Inflammatory macrophage treated with lipopolysaccharide for 1 hour (primary cell): ENCODE data around the gene ADAMTS7.
"Not testable (repeated sequence)": the region's sequence is repeated elsewhere in the genome, so short reads cannot be mapped to it uniquely, and the experiment has no call there.

ENCODE experiments used
- DNase-seq, 2 donors: peaks; one replicate each; pipeline ENCODE4 v3.0.0-alpha.2; 2020 to 2022

The ADAMTS7 gene

DNA sequence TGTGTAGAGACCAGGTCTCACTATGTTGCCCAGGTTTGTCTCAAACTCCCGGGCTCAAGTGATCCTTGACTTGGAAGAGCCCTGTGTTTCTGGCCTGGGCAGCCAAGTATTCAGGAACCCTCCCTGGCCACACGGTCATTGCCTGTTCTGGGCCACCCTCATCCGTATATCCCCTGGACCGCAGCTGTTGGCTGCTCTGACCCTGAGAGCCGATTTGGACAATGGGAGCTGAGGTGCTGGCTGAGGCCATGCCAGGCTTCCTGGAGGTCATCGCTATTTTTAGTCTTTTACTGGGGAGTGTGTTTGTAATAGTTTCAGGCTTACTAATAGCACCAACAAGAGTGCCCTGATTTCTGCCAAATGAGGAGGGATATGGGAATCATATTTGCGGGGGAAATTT lies 60.7 kb downstream of the ADAMTS7 start:
- DNase-seq = no peak

DNA sequence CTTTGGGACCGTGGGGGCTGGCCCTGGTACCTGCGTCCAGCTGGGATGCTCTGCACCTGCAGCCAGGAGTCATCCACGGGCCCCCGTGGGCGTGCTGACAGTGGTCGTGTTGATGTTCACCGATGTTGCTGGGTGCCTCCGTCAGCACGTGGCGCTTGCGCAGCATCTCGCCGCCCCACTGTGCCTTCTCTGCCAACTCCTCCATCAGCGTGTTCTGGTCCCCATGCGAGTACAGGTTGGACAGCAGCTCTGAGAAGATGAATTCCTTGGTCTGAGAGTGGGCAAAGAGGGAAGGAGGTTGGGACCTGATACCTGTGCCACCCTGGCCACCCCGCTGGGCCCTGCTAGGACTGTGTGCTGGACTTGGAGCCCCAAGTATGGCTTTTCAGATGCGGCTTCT lies 61.4 kb downstream of the ADAMTS7 start:
- DNase-seq = no peak

DNA sequence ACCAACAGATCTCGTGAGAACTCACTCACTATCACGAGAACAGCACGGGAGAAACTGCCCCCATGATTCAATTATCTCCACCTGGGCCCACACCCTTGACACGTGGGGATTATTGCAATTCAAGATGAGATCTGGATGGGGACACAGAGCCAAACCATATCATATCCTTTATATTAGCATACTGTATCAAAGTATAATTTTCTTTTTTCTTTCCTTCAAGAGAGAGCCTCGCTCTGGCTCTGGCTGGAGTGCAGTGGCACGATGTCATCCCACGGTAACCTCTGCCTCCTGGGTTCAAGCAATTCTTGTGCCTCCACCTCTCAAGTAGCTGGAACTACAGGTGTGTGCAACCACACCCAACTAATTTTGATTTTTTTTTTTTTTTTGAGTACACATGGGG lies 63.4 kb downstream of the ADAMTS7 start:
- DNase-seq = not testable (repeated sequence)

DNA sequence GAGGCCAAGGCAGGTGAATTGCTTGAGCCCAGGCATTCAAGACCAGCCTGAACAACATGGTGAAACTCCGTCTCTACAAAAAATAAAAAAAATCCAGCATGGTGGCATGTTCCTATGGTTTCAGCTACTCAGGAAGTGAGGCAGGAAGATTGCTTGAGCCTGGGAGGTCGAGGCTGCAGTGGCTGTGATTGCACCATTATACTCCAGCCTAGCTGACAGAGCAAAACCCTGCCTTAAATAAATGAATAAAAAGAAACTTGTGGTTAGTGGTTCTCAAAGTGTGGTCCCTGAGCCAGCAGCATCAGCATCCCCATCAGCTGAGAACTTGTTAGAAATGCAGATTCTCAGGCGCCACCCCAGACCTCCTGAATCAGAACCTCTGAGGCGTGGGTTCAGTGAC lies 69.6 kb downstream of the ADAMTS7 start:
- DNase-seq = not testable (repeated sequence)

DNA sequence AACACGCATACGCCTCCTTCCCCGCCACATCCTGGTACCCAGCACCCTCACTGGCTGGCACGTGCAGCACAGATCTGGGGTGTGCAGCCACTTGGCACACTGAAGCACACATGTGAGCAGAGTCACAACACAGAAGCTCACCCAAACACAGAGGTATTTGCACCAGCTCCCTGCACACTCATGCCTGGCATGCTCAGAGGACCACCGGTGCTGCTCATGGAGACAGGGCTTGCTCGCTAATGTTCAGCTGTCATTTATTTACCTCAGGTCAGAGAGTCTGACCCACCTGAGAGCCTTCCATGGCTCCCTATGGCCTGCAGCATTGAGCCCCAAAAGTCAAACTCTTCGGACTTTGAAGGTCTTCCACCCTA lies 70.4 kb downstream of the ADAMTS7 start:
- no peak for DNase-seq

DNA sequence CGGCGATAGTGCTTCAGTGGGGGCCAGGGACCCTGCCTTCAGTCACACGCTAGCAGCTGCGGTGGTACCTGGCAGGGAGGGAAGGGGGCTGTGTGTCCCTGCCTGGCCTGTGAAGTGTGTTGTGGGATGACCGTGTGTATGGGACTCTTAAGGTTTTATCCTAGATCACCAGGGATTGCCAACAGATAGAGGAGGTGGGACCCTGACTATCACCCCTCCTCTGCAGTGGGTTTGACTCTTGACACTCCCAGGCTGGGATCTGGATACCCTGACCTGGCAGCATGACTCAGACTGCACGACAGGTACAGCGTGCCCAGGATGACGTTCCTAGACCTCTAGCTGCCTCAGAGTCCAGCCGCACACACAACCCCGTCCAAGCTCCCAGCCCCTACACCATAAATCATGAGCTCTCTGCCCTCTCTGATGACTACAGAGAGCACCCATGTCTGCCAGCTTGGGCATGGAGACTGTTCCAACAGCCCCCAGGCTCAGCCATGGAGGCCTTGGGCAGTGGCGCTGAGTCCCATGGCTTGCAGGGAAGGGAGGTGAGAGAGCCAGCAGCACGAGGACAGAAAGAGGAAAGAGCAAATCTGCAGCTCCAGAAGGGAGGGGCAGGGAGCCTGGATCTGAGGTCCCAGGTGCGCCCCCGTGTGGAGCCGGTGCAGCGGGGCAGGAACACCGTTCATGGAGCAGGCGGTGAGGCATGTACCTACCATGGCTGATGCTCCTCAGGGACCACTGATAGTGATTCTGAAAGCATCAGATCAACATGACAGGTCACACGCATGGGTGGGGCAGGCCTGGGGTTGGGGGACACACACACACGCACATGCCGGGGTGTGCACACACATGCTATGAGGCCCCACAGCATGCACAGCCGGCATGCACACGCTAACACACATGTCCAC lies 71.0 kb downstream of the ADAMTS7 start:
- peak; percentile 64 to 70 for DNase-seq

DNA sequence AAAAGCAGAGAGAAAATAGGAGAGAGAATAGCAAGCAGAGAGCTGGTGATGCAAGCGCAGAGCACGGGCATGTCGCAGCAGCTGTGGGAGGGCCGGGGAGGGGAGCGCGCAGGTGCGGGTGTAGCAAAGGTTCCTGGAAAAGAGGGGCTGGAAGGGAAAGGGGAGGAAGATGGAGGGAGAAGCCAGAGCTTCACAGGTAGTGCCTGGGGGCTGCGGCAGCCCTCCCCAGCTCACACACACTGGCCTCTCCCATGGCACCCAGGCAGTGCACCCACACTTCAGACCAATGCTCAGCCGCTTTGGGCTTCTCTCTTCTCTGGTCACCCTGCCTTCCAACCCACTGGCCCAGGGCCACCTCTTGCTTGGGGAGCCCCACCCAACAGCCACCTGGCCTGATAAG lies 72.1 kb downstream of the ADAMTS7 start:
- no peak for DNase-seq

DNA sequence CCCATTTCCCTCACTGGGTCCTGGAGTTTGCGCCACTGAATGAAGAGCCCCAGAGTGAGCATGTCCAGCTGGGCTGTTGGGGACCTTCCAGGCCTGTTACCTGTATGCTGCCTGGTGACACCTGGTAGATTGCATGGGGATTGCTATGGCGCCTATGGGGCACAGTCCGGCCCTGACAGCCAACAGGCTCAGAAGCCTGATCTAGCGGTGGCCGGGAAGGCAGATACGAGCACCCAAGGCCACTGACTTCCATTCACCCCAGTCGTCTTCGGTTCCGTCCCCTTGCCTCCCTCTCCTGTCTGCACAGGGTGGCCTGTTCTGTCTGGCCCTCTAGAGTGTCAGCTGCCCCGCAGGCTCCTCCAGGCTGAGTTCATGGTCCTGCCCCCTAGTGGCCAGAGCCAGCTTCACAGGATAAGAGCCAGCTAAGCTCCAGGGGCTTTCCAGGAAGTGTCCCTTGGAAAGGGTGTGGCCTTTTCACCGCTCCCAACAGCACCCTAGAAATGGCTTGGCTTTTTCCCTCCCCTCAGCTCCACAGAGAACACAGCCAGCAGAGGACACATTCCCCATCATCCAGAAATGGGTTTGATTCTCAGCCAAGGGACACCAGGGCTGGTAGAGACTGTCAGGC lies 73.2 kb downstream of the ADAMTS7 start:
- peak; percentile 34 to 81 for DNase-seq

DNA sequence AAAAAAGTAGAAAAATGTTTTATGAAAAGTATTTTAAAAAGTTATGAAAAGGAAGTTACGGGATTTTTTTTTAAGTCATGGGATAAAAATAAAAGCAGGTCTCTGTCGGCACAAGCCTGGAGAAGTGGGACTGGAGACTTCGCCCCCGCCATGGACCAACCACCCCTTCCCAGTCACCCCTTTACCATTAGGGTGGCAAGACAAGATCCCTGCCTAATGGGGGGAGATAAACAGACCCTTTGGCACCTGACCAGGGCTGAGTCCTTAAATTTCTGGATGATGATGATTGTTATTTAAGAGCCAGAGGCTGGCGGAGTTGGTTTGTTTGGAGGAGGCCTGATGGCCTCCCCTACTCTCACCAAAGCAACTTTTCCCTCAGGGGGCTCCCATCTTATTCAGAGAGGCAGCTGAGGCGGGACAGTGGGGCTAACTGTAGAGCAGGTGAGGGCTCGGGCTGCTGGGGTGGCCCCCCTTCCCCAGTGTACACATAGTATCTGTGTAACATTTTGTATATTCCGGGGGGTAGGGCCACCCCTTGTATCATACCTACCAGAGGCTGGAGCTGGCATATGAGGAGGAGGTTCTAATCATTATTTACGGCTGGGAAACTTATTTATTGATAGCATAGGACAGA lies 74.0 kb downstream of the ADAMTS7 start:
- no peak for DNase-seq

DNA sequence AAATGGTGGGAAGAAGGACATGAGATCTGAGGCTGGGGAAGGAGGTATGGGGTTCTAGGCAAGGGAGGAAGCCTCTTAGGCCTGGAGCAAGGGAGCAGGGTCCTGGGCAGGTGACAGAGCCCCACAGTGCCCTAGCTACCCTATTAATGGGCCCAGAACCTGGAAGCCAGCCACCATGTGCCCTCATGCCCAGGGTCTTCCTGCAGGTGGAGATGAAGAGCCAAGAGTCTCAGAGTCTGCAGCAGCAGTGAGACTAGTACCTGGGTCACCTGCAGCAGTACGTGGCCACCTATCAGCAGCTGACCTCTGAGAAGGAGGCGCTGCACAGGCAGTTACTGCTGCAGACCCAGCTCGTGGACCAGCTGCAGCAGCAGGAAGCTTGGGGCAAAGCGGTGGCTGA lies 75.0 kb downstream of the ADAMTS7 start:
- not testable (repeated sequence) for DNase-seq

DNA sequence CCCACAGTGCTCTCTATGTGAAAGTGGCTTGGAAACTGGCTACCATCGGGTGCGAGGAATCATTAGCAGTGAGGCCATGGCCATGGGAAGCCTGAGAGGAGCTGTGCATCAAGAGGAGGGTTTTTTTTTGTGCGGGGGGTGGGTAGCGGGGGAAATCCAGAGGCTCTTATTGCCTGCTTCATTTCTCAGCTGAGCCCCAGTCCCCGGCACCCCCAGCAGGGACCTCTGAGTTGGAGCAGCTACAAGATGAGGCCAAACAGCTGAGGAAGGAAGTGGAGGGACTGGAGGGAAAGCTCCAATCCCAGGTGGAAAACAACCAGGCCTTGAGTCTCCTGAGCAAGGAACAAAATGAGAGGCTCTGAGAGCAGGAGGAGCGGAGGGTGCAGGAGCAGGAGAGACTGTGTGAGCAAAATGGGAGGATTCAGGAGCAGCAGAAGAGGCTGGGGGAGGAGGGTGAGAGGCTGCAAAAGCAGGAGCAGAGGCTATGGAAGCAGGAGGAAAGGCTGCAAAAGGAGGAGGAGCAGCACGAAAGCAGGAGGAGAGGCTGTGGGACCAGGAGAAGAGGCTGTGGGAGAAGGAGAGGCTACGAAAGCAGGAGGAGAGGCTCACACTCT lies 76.7 kb downstream of the ADAMTS7 start:
- no peak for DNase-seq

DNA sequence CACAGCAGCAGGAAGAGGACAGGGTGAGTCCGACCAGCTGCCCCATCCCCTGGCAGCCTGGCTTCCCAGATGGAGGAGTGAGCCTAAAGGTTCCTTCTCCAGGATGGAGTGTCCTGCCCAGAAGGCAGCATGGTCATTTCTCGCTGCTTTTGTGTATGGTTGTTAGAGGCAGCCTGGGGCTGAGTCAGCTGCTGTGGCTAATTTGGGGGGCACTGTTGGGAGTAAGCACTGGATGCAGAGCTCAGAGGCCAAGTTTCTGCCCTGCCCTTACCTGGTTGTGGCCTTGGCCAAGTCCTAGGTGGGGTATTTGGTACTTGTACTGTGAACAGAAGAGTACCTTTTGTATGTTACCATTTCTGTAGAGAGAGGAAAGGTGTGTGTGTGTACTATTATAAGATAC lies 78.6 kb downstream of the ADAMTS7 start:
- no peak for DNase-seq

DNA sequence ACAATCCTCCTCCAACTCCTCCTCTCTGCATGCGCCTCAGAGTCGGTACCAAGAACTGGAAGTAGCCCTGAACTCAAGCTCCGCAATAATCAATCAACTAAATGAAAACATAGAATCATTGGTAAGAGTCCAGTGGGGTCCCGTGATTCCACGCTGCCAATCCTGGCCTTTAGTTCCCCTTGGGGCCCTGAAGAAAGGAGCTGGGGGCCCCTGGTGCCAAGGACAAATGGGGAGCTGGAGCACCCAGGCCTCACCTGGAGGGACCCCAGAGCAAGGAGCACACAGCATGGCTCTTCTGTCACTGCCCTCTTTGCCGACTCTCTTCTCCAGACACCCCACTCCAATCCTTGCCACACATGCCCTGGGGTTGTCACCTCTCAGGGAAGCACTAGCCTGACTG lies 80.3 kb downstream of the ADAMTS7 start:
- DNase-seq = no peak

DNA sequence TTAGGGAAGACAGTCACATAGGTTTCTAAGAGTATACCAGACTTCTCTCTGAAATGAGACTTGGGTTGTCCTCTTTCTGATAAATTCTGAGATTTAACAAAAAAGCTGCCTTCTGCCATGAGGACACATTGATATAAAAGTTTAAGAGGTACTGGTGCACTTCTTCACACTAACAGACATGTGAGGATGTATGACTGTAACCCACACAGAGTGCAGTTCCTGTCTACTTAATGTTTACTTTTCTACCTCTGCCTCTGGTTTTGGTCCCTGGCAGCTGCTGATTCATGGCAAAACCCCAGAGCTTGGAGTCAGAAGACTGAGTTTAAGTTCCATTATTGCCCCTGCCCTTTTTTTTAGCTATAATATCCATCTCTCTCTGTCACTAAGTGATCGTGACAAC lies 82.8 kb downstream of the ADAMTS7 start:
- not testable (repeated sequence) for DNase-seq

DNA sequence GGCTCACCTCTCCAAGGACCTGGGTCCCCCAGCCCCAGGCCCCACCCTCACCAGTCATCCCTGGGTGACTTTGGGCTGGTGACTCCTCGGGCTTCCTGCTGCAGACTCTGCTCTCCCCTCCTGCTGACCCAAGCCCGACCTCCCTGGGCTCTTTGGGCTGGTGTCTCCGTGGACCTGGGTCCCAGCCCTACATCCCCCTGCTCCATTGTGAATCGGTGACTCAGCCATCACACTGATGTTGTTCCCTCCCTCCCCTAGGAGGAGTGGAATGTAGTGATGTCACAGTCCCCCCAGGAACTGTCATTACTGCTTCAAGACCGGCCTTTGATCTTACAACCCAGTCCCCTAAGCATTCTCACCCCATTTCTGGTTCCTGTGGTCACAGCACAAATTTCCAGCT lies 83.7 kb downstream of the ADAMTS7 start:
- no peak for DNase-seq

DNA sequence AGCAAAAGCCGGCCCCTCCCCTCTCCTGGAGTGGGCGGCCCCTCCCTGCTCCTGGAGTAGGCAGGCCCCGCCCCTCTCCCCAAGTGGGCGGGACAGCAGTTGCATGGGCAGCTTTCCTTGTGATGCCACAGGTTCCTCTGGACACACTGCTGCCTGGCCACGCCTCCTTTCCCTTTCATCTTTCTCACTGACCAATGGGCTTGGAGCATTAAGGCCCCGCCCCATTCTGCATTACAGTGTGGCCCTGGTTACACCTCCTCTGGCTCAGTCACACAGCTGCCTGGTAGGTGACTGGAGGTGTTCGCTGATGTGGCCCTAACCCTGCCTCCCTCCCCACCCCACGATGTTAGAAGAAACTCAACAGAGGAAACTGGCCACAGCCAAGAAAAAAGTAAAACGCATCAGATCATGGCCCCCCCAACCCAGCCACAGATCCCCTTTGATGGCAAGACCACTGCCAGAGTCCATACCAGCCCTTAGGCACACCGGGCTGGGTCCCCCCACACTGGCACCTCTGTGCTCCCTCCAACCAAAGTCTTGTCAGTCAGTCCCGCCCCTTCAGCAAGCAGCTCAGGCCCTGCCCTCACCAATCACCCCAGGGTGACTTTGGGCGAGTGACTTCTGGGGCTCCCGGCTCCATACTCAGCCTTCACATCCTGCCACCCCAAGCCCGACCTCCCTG lies 84.3 kb downstream of the ADAMTS7 start:
- DNase-seq = peak; percentile 28 to 41

DNA sequence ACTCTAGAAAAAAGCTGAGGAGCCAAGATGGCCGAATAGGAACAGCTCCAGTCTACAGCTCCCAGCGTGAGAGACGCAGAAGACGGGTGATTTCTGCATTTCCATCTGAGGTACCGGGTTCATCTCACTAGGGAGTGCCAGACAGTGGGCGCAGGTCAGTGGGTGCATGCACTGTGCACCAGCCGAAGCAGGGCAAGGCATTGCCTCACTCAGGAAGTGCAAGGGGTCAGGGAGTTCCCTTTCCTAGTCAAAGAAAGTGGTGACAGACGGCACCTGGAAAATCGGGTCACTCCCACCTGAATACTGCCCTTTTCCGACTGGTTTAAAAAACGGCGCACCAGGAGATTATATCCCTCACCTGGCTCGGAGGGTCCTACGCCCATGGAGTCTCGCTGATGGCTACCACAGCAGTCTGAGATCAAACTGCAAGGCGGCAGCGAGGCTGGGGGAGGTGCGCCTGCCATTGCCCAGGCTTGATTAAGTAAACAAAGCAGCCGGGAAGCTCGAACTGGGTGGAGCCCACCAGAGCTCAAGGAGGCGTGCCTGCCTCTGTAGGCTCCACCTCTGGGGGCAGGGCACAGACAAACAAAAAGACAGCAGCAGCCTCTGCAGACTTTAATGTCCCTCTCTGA lies 91.3 kb downstream of the ADAMTS7 start:
- peak in 1 of 2 donors; percentile 15 for DNase-seq

DNA sequence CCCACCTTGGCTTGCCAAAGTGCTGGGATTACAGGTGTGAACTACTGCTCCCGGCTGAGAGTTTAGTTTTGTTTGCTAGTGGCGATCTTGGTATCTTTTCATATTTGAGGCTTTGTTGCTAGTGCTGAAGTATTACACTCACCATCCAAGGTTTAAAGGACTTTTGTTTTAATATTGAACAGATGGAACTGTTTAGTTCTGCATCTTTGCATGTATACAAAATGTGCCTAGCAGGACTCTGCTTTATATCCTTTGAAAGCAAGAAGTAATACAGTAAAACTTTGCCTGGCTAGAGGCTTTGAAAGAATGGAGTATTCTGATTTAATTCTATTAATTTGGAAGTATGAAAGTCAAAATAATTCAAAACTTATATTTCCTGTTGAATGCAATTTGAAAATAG lies 92.4 kb downstream of the ADAMTS7 start:
- no peak for DNase-seq

DNA sequence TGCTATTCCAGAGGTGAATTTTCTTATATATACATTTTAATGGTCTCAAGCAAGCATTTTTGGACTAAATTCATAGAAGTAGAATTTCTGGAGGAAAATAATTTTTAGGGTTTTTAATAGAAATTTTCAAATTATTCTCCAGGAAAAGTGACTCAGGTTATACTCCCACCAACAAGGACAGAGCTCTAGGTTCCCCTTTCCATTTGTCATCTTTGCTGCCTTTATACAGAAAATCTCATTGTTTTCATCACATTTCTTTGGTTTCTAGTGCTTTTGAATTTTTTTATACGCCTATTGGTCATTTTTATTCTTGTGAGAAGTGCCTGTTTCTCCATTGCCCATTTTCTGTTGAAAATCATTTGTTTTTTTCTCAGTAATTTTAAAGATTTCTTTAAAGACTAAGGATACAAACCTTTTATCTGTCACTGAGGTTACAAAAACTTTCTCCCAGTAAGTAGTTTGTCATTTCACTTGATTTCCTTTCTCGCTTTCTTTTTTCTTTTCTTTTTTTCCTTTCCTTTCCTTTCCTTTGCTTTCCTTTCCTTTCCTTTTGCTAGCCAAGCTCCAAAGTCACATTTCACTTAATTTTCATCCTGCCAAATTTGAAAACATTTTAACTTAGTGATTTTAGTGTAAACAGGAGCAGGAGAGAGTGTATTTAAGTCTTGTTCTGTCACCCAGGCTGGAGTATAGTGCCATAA lies 93.2 kb downstream of the ADAMTS7 start:
- peak; percentile 6 to 28 for DNase-seq

DNA sequence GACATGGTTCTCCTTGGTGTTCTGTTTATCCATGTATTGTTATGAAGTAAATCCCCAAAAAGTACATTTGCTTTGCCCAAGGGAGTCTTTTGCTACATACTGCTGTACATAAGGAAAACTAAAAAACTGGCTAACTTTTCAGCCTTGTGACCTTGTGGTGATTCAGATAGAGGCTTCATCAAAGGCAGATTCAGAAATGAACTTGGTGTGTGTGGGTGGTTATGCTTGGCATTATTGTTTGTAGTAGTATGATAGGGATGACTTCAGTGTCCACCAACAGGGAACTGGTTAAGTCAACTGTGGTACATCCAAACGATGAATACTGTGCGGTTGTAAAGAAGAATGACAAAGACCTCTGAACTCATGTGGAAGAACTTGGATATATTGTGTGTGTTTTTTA lies 94.6 kb downstream of the ADAMTS7 start:
- peak; percentile 20 to 39 for DNase-seq

DNA sequence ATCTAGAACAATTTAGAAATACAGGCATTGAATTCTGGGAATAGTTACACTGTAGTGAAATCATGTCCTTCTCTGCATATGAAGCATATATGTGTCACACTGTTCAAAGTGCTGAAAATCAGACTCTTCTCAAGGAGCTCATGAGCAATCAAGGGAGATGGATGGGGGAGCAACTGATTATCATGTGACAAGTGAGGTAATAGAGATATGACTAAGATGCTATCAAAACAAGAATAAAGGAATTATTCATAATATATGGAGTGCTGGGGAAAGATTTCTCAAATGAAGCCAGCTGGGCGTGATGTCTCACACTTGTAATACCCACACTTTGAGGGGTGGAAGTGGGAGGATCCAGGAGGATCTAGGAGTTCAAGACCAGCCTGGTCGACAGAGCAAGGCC lies 95.3 kb downstream of the ADAMTS7 start:
- DNase-seq = peak; percentile 55 to 71

DNA sequence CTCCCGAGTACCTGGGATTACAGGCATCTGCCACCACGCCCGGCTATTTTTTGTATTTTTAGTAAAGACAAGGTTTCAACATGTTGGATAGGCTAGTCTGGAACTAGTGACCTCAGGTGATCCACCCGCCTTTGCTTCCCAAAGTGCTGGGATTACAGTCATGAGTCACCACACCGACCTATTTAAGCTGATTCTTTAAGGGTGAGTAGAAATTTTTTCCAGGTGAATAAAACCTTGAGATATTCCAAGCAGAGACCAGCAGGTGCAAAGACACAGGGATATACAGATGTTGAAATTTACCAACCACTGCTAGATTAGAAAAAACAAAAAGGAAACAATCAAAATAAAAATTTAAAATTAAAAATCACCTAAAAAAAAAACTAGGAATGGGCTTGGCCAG lies 95.8 kb downstream of the ADAMTS7 start:
- no peak for DNase-seq
